Hematopoietic multipotent progenitor cell (in vitro differentiated cells): ENCODE results near the gene WDR13. TPM values are rescaled to one million over a fixed set of nuclear protein-coding genes. Genes with fewer than 3 reads are reported as not detected.
"Not testable (repeated sequence)": the region's sequence is repeated elsewhere in the genome, so short reads cannot be mapped to it uniquely, and the experiment has no call there.

Source experiments
- DNase-seq, 3 donors: peaks; one replicate each; pipeline ENCODE4 v3.0.0-alpha.2; 2011 to 2015; ENCODE audit warnings: low read depth in 2 of 3, low spot score in 2 of 3
- small RNA-seq: library from RNA; depleted of rRNA; stranded (forward); fragments of <200 nt; gene quantifications from one replicate; pipeline ENCODE3, GENCODE V24; 2012
- total RNA-seq: library from RNA; depleted of rRNA; stranded (reverse); fragments of >200 nt; gene quantifications from one replicate; pipeline ENCODE4 v1.2.3, GENCODE V29; 2012

WDR13 gene
- total RNA-seq, 1 donor = 235 TPM

GRCh38 chrX:48649102-48649501, 51.8 kb downstream of the WDR13 start:
- no peak for DNase-seq

GRCh38 chrX:48652055-48652579, 54.8 kb downstream of the WDR13 start:
- DNase-seq = not testable (repeated sequence)

GRCh38 chrX:48654746-48655145, 57.5 kb downstream of the WDR13 start:
- not testable (repeated sequence) for DNase-seq

Small RNA genes within 50 kb of the gene (small RNA-seq; reads per million reads assigned to genes)
- not detected for gene MRPL32P1

Other genes with a start within 250 kb of the WDR13 start
- gene SSX3, start 240.8 kb upstream of the WDR13 start, total RNA-seq = not detected
- not detected for gene SSX4, start 214.0 kb upstream of the WDR13 start, total RNA-seq
- not detected for gene SSX4B, start 185.5 kb upstream of the WDR13 start, total RNA-seq
- gene SLC38A5, start 127.2 kb upstream of the WDR13 start, total RNA-seq = 76.7 TPM
- gene FTSJ1, start 121.3 kb upstream of the WDR13 start, total RNA-seq = 69.2 TPM
- gene PORCN, start 88.5 kb upstream of the WDR13 start, total RNA-seq = 21.0 TPM
- 171 TPM for gene EBP, start 75.7 kb upstream of the WDR13 start, total RNA-seq
- 19.7 TPM for gene TBC1D25, start 57.8 kb upstream of the WDR13 start, total RNA-seq
- 238 TPM for gene RBM3, start 23.0 kb upstream of the WDR13 start, total RNA-seq
- gene WAS, start 86.3 kb downstream of the WDR13 start, total RNA-seq = 52.0 TPM
- gene SUV39H1, start 99.2 kb downstream of the WDR13 start, total RNA-seq = 17.0 TPM
- 0.27 TPM for gene GLOD5, start 164.3 kb downstream of the WDR13 start, total RNA-seq
- gene GATA1, start 189.1 kb downstream of the WDR13 start, total RNA-seq = 32.6 TPM
- 133 TPM for gene HDAC6, start 204.6 kb downstream of the WDR13 start, total RNA-seq
- gene ERAS, start 229.0 kb downstream of the WDR13 start, total RNA-seq = 0.27 TPM
- 1.1 TPM for gene PCSK1N, start 238.1 kb downstream of the WDR13 start, total RNA-seq